Parathyroid adenoma (tissue), 2 donors: ENCODE data around the gene ECSCR.

Experiments used
- H2AFZ ChIP-seq: fragments of 300-600 bp; sonication (generic); one replicate; pipeline ENCODE4 v1.7.0; 2017; ENCODE audit warnings: antibody characterized with exemption, mild to moderate bottlenecking
- H3K27ac ChIP-seq: fragments of 300-600 bp; sonication (generic); one replicate; pipeline ENCODE4 v1.7.0; 2017
- H3K27me3 ChIP-seq: fragments of 300-600 bp; sonication (generic); one replicate; pipeline ENCODE4 v1.7.0; 2017; ENCODE audit warnings: low read length; ENCODE audit not compliant: control insufficient read depth, insufficient read depth
- H3K36me3 ChIP-seq: fragments of 300-600 bp; sonication (generic); one replicate; pipeline ENCODE4 v1.7.0; 2017; ENCODE audit warnings: low read length; ENCODE audit not compliant: control insufficient read depth, insufficient read depth
- H3K4me1 ChIP-seq: fragments of 300-600 bp; sonication (generic); one replicate; pipeline ENCODE4 v1.7.0; 2017; ENCODE audit warnings: control low read depth
- H3K4me2 ChIP-seq: fragments of 300-600 bp; sonication (generic); one replicate; pipeline ENCODE4 v1.7.0; 2017; ENCODE audit warnings: low read length
- H3K4me3 ChIP-seq: fragments of 300-600 bp; sonication (generic); one replicate; pipeline ENCODE4 v1.7.0; 2017; ENCODE audit warnings: low read depth, low read length
- H3K79me2 ChIP-seq: fragments of 300-600 bp; sonication (generic); one replicate; pipeline ENCODE4 v1.7.0; 2017; ENCODE audit warnings: control low read depth
- H3K9ac ChIP-seq: fragments of 300-600 bp; sonication (generic); one replicate; pipeline ENCODE4 v1.7.0; 2017; ENCODE audit warnings: mild to moderate bottlenecking
- H3K9me3 ChIP-seq: fragments of 300-600 bp; sonication (generic); one replicate; pipeline ENCODE4 v1.7.0; 2017; ENCODE audit warnings: low read length; ENCODE audit not compliant: control insufficient read depth
- TF ChIP-seq, protein P1 (sequence below): fragments of 300-600 bp; sonication (generic); IDR thresholded peaks from one replicate; pipeline ENCODE4 v1.7.0; 2017; ENCODE audit warnings: antibody characterized with exemption, mild to moderate bottlenecking
- donor health status: primary hyperparathyroidism.

The ECSCR gene

DNA sequence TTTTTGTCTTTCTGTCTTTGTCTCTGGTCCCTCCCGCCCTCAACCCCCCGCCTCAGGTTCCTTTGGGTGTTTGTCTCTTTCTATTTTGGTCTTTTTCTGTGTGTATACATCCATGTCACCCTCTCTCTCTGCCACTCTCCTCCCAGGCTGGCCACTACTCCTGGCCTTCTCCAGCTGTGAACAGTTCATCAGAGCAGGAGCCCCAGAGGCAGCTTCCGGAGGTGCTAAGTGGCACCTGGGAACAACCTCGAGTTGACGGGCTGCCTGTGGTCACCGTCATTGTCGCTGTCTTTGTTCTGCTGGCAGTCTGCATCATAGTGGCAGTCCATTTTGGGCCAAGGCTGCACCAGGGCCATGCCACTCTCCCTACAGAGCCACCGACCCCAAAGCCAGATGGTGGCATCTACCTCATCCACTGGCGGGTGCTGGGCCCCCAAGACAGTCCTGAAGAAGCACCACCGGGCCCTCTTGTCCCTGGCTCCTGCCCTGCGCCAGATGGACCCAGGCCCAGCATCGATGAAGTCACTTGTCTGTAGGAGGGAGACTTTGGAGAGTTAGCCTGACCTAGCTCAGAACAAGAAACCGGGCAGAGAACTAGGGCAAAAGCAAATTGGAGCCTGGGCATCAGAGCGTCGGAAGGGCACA lies 10.0 kb upstream of the ECSCR start:
- H3K9me3 ChIP-seq: no peaks in the 10 kb centered on the region
- H3K4me2 ChIP-seq: no peak overlapping the region
- H3K4me3 ChIP-seq: no peak overlapping the region
- no peaks in the 10 kb centered on the region for H3K4me1 ChIP-seq
- no peak overlapping the region for H3K27ac ChIP-seq
- H2AFZ ChIP-seq: no peak overlapping the region
- no peaks in the 10 kb centered on the region for H3K79me2 ChIP-seq
- TF ChIP-seq, protein P1, sequence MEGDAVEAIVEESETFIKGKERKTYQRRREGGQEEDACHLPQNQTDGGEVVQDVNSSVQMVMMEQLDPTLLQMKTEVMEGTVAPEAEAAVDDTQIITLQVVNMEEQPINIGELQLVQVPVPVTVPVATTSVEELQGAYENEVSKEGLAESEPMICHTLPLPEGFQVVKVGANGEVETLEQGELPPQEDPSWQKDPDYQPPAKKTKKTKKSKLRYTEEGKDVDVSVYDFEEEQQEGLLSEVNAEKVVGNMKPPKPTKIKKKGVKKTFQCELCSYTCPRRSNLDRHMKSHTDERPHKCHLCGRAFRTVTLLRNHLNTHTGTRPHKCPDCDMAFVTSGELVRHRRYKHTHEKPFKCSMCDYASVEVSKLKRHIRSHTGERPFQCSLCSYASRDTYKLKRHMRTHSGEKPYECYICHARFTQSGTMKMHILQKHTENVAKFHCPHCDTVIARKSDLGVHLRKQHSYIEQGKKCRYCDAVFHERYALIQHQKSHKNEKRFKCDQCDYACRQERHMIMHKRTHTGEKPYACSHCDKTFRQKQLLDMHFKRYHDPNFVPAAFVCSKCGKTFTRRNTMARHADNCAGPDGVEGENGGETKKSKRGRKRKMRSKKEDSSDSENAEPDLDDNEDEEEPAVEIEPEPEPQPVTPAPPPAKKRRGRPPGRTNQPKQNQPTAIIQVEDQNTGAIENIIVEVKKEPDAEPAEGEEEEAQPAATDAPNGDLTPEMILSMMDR: no peak
- H3K27me3 ChIP-seq: no peaks in the 10 kb centered on the region
- no peak overlapping the region for H3K9ac ChIP-seq
- H3K36me3 ChIP-seq: no peaks in the 10 kb centered on the region

DNA sequence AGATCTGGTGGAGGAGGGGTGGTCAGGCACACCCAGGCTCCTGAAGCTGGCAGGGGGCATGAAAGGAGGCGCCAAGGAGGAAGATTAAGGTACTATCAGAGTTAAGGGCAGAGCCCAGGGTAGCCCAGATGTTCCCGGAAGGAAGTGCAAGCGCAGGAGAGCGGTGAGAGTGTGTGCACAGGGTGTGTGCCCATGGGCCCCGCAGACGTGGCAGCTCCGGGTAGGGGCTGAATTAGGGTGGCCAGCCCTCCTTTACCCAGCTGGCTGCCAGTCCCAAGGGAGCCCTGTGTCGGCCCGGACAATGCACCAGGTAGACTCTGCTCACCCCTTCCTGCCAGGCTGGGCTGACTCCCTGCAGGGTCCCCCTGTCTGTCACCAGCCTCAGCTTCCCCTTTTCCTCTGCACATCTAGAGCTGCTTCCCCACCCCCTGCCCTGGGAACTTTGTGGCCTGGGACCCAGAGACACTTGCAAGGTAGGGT lies 8.3 kb upstream of the ECSCR start, which contains the start of gene SMIM33:
TSS of gene SMIM33 (plus strand) at position 184 of the 480 bp plus-strand sequence. CDS start at position 302, 118 bp downstream.
- no peak within 1 kb of the TSS for H3K27ac ChIP-seq
- no peaks in the 10 kb centered on the region for H3K9me3 ChIP-seq
- H3K4me3 ChIP-seq: no peak within 1 kb of the TSS
- H2AFZ ChIP-seq: no peak within 1 kb of the TSS
- no peaks in the 10 kb centered on the region for H3K4me1 ChIP-seq
- H3K9ac ChIP-seq: no peak within 1 kb of the TSS
- TF ChIP-seq, protein P1: no peak
- H3K36me3 ChIP-seq: no peaks in the 10 kb centered on the region
- H3K27me3 ChIP-seq: no peaks in the 10 kb centered on the region
- H3K79me2 ChIP-seq: no peaks in the 10 kb centered on the region
- no peak within 1 kb of the TSS for H3K4me2 ChIP-seq

DNA sequence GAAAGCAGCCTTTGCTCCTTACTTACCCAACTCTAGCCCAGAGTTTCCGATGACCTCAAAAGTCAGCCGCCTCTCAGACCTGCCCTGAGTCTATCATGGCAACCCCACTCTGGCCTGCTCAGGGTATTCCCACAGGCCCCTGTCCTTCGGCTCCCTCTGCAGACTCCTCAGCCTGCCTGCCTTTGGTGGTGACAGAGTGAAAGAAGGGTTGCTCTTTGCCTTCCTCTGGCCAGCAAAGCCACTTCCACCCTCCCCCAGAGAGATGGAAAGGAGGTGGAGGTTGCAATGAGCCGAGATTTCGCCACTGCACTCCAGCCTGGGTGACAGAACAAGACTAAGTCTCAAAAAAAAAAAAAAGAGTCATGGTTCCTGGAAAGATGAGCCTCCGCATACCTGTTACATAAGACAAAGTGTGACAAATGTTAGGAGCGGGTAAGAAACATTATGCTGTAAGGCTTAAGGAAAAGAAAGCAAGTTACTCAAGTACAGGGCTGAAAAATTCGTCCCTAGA lies 5.9 kb upstream of the ECSCR start:
- H2AFZ ChIP-seq: no peak overlapping the region
- no peaks in the 10 kb centered on the region for H3K9me3 ChIP-seq
- H3K9ac ChIP-seq: no peak overlapping the region
- H3K4me1 ChIP-seq: no peaks in the 10 kb centered on the region
- TF ChIP-seq, protein P1: no peak
- no peaks in the 10 kb centered on the region for H3K27me3 ChIP-seq
- H3K36me3 ChIP-seq: no peaks in the 10 kb centered on the region
- no peak overlapping the region for H3K4me3 ChIP-seq
- no peak overlapping the region for H3K4me2 ChIP-seq
- H3K79me2 ChIP-seq: no peaks in the 10 kb centered on the region
- no peak overlapping the region for H3K27ac ChIP-seq

DNA sequence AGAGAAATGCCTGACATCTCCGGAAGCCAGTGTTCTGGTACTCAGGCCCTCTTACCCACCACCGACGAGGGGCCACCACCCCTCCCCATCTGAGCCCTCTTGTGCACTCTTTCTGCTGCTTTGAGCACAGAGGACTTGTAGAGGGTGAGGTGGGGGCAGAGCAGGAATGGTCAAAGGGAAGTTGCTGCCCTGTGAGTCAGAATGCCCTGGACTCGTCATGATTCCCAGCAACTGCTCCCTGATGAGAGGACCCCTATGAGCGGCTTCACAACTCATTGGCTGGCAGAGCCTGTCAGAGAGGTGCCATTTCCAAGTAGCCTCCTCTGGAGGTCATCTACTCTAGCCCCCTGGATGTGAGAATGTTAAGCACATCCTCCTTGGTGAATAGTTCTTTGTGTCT lies 845 bp downstream of the ECSCR start:
- Histone ChIP-seq H3K79me2 (no peaks in the 10 kb centered on the region), H3K27ac (peak overlapping the region; percentile 57), H3K36me3 (no peaks in the 10 kb centered on the region), H3K4me3 (no peak overlapping the region), H3K27me3 (no peaks in the 10 kb centered on the region), H3K9ac (no peak overlapping the region), H3K4me1 (no peaks in the 10 kb centered on the region), H3K4me2 (no peak overlapping the region), H2AFZ (no peak overlapping the region), H3K9me3 (no peaks in the 10 kb centered on the region)
- TF ChIP-seq, protein P1: no peak

DNA sequence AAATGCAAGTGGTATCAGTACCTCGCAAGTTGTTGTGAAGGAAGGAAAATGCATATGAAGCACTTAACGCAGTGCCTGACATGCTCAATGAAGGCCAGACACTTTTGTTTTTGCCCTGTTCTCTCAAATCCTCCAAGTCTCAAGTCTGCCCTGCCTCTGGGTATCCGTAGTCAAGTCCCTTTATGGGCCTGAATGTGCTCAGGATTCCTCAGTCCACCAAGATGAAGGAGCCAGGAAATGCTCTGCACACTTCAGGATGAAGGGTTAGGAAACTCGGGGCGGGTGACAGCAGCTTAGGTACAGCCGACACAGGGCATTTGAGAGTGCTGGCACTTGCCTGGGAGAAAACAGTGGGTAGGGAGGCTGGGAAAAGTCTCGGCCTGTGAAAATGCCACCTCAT lies 1.4 kb downstream of the ECSCR start:
- no peaks in the 10 kb centered on the region for H3K27me3 ChIP-seq
- H3K4me3 ChIP-seq: no peak overlapping the region
- no peak overlapping the region for H3K9ac ChIP-seq
- no peaks in the 10 kb centered on the region for H3K79me2 ChIP-seq
- no peaks in the 10 kb centered on the region for H3K4me1 ChIP-seq
- no peak overlapping the region for H2AFZ ChIP-seq
- TF ChIP-seq, protein P1: no peak
- H3K27ac ChIP-seq: peak overlapping the region; percentile 57
- H3K36me3 ChIP-seq: no peaks in the 10 kb centered on the region
- H3K4me2 ChIP-seq: no peak overlapping the region
- no peaks in the 10 kb centered on the region for H3K9me3 ChIP-seq
